PFSK-1 (cell line): ENCODE measurements around the gene USP47.

ENCODE experiments used
- FOXP2 ChIP-seq: optimal IDR thresholded peaks from 2 replicates; pipeline ENCODE3; 2011; ENCODE audit warnings: borderline replicate concordance, control low read depth, inconsistent platforms; ENCODE audit not compliant: insufficient read depth; ENCODE audit errors: extremely low read length, extremely low read depth
- POLR2AphosphoS5 ChIP-seq: IDR thresholded peaks from 2 replicates; pipeline ENCODE4 v1.6.1; 2012; ENCODE audit warnings: low read depth, mild to moderate bottlenecking, control low read depth, low read length, moderate library complexity
- SIN3A ChIP-seq: IDR thresholded peaks from 2 replicates; pipeline ENCODE4 v1.6.1; 2012; ENCODE audit warnings: mild to moderate bottlenecking, low read length, moderate library complexity, borderline replicate concordance; ENCODE audit not compliant: insufficient read depth
- TAF1 ChIP-seq: IDR thresholded peaks from 2 replicates; pipeline ENCODE4 v1.6.1; 2012; ENCODE audit warnings: low read length, control low read depth, borderline replicate concordance; ENCODE audit not compliant: insufficient read depth
- TF ChIP-seq, protein P1 (sequence below), 2 experiments: IDR thresholded peaks; 2 replicates each; pipeline versions ENCODE4 v1.6.1 to v1.8.0; 2011 to 2012; ENCODE audit warnings: low read depth in 2 of 2, low read length in 2 of 2, control low read depth in 1 of 2, inconsistent platforms in 1 of 2, mild to moderate bottlenecking in 1 of 2, moderate library complexity in 1 of 2; ENCODE audit not compliant: insufficient read depth in 1 of 2

Gene USP47

DNA sequence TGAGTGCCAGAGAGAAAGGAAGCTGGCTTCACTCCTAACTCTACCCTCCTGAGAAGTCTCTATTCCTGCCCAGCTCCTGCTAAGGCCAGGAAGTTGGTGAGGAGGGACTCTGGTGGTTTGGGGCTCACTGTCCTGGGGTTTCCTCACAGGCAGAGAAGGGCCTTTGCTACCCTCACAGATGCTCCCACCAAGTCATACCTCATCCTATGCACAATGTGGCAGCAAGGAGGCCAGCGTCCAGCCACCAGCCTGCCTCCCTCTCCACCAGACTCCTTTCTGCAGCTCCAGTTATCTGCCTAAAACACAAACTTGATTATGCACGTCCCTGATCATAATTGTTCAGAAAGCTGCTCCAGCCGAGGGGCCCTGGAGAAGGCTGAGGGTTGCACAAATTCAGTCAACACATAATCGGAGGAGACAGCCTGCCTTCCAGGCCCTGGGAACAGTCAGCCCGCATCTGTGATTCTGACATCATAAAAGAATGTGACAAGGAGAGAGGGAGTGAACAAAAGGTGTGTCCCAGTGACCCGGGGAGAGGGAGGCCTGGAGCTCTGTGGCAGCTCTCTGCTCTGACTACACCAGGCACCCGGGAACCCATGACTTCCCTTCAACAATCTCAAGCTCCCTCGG lies 137.8 kb downstream of the USP47 start:
- TF ChIP-seq SIN3A = no peak
- no peak for TF ChIP-seq FOXP2
- TF ChIP-seq POLR2AphosphoS5 = no peak
- TF ChIP-seq, protein P1, sequence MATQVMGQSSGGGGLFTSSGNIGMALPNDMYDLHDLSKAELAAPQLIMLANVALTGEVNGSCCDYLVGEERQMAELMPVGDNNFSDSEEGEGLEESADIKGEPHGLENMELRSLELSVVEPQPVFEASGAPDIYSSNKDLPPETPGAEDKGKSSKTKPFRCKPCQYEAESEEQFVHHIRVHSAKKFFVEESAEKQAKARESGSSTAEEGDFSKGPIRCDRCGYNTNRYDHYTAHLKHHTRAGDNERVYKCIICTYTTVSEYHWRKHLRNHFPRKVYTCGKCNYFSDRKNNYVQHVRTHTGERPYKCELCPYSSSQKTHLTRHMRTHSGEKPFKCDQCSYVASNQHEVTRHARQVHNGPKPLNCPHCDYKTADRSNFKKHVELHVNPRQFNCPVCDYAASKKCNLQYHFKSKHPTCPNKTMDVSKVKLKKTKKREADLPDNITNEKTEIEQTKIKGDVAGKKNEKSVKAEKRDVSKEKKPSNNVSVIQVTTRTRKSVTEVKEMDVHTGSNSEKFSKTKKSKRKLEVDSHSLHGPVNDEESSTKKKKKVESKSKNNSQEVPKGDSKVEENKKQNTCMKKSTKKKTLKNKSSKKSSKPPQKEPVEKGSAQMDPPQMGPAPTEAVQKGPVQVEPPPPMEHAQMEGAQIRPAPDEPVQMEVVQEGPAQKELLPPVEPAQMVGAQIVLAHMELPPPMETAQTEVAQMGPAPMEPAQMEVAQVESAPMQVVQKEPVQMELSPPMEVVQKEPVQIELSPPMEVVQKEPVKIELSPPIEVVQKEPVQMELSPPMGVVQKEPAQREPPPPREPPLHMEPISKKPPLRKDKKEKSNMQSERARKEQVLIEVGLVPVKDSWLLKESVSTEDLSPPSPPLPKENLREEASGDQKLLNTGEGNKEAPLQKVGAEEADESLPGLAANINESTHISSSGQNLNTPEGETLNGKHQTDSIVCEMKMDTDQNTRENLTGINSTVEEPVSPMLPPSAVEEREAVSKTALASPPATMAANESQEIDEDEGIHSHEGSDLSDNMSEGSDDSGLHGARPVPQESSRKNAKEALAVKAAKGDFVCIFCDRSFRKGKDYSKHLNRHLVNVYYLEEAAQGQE (IDR thresholded peaks at IDR 0.05; ENCODE audit: insufficient read depth in 1 of 2, low read depth in 2 of 2, low read length in 2 of 2) = no peak
- TF ChIP-seq TAF1 = no peak

DNA sequence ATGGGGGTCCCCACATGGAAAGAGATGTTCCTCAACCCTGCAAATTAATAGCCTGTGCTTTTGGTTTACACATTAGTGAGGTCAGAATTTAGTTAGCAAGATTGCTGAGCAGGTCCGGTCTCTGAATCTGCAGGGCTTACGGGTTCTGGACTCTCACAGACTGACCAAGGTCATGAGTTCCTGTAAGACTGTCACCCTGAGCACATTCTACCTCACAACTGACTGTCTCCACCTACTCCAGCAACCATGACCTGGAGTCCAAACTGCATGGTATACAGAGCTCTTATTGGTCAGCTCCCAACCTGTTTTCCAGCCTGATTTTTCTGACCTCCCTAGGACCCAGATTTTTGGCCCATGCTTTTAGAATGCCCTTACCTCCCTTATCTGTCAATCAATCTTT lies 138.4 kb downstream of the USP47 start:
- no peak for TF ChIP-seq SIN3A
- TF ChIP-seq POLR2AphosphoS5 = no peak
- TF ChIP-seq, protein P1 (IDR thresholded peaks at IDR 0.05; ENCODE audit: insufficient read depth in 1 of 2, low read depth in 2 of 2, low read length in 2 of 2) = no peak
- TF ChIP-seq FOXP2 = no peak
- TF ChIP-seq TAF1 = no peak

DNA sequence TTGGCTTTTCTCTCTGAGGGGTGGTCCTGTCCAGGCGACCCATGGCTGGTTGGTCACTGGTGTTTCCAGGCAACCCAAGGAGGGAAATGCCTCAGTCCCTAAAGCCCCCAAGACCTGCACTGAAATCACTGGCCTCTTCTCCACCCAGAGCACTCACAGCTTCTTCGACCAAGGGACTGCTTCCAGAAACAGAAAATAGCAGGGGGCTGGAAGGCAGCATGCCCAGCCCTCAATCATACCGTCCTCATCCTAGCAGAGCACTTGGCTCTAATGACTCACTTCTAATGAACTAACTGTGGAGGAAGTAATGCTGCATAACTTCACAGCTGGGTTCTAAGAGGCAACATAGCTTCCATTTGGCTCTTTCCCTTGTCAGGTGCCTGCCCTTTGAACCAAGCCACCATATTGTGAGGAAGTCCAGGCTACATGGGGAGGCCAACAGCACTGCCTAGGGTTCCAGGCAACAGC lies 139.1 kb downstream of the USP47 start:
- TF ChIP-seq POLR2AphosphoS5 (no peak), SIN3A (no peak), FOXP2 (no peak), TAF1 (no peak)
- TF ChIP-seq, protein P1 (IDR thresholded peaks at IDR 0.05; ENCODE audit: insufficient read depth in 1 of 2, low read depth in 2 of 2, low read length in 2 of 2) = no peak

DNA sequence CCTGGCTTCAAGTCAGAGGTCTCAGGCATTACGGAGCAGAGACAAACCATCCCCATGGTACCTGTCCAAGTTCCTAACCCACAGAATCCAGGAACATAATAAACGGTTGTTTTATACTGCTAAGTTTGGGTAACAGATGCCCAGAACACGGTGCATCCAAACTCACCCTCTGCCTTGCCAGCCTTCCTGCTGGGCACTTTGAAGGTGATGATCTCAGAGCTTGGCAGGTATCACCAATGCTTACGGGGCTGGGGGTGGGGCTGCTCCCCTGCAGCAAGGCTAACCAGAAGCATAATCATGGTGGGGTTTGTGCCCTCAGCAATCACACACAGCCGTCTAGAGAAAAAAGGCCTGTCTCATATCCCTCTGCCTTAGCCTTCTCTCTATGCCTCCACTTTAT lies 139.6 kb downstream of the USP47 start:
- TF ChIP-seq TAF1 = no peak

DNA sequence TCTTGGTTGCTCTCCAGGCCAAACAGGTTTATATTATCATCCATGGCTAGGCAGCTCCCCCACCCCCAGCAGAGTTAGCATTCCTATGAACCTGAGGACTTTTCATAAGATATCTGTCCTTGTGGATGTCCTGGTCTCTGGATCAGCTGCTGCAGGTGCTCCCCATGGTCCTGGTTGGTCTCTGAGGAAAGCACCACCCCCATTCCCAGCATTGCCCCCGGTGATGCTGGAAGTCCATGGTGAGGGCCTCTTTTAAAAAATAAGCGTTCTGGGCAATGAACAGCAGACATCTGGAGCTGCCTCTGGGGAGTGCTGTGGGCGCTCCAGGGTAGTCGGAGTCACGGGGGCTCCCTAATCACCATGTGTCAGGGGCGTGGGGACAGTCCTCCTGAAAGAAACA lies 140.1 kb downstream of the USP47 start:
- TF ChIP-seq SIN3A (no peak), POLR2AphosphoS5 (no peak), TAF1 (no peak), FOXP2 (no peak)
- TF ChIP-seq, protein P1 (IDR thresholded peaks at IDR 0.05; ENCODE audit: insufficient read depth in 1 of 2, low read depth in 2 of 2, low read length in 2 of 2) = no peak
